PC-9 (cell line): ENCODE measurements around the gene NXPH2. TPM values are rescaled to one million over a fixed set of nuclear protein-coding genes. Genes with fewer than 3 reads are reported as not detected.

ENCODE experiments used
- BruUV-seq: library from RNA; stranded (reverse); fragments of 400-500 nt; replicated peaks from 2 replicates; lab custom pipeline; 2021; lab: Mats Ljungman, UMichigan
- CTCF ChIA-PET: fragments of 300-600 bp; sonication (Branson Sonifier 250); formaldehyde crosslinking; loops from one replicate; lab custom pipeline; 2022; ENCODE audit warnings: antibody characterized with exemption; lab: Charles Lee
- POLR2A ChIA-PET: fragments of 300-600 bp; sonication (Branson Sonifier 250); formaldehyde crosslinking; loops from one replicate; lab custom pipeline; 2022; ENCODE audit warnings: antibody characterized with exemption; ENCODE audit not compliant: unreplicated experiment; lab: Charles Lee
- DNase-seq, 2 experiments: peaks; one replicate each; pipeline versions ENCODE4 v3.0.0 to v3.0.0-alpha.2; 2015 to 2022; ENCODE audit warnings: mixed read lengths in 1 of 2
- H2AFZ ChIP-seq: fragments of 200-600 bp; sonication (generic); 2 replicates; pipeline ENCODE4 v1.8.1; 2017; ENCODE audit warnings: antibody characterized with exemption
- H3F3A ChIP-seq: fragments of 200-600 bp; sonication (generic); 2 replicates; pipeline ENCODE4 v1.8.1; 2017; ENCODE audit warnings: antibody characterized with exemption, mild to moderate bottlenecking, low read depth; ENCODE audit not compliant: insufficient read depth
- H3K27ac ChIP-seq: fragments of 200-600 bp; sonication (generic); 2 replicates; pipeline ENCODE4 v1.6.1; 2016; ENCODE audit warnings: mixed run types
- H3K27me3 ChIP-seq: fragments of 200-600 bp; sonication (generic); 2 replicates; pipeline ENCODE4 v1.6.1; 2016; ENCODE audit warnings: low read depth, mixed run types; ENCODE audit not compliant: insufficient read depth
- H3K36me3 ChIP-seq: fragments of 200-600 bp; sonication (generic); 2 replicates; pipeline ENCODE4 v1.6.1; 2016; ENCODE audit warnings: low read depth, mixed run types
- H3K4me1 ChIP-seq: fragments of 200-600 bp; sonication (generic); replicated peaks from 2 replicates; pipeline ENCODE4 v1.6.1; 2016; ENCODE audit warnings: mixed run types; ENCODE audit not compliant: insufficient read depth
- H3K4me2 ChIP-seq: fragments of 200-600 bp; sonication (generic); 2 replicates; pipeline ENCODE4 v1.6.1; 2017; ENCODE audit warnings: mixed run types
- H3K4me3 ChIP-seq: fragments of 200-600 bp; sonication (generic); 2 replicates; pipeline ENCODE4 v1.6.1; 2016; ENCODE audit warnings: mixed run types
- H3K79me2 ChIP-seq: fragments of 200-600 bp; sonication (generic); 2 replicates; pipeline ENCODE4 v1.6.1; 2017; ENCODE audit warnings: low read depth, mixed run types
- H3K9me2 ChIP-seq: fragments of 200-600 bp; sonication (generic); 2 replicates; pipeline ENCODE4 v1.8.1; 2017; ENCODE audit warnings: mild to moderate bottlenecking; ENCODE audit not compliant: insufficient read depth
- H3K9me3 ChIP-seq: fragments of 200-600 bp; sonication (generic); 2 replicates; pipeline ENCODE4 v1.8.1; 2016; ENCODE audit warnings: low read depth; ENCODE audit not compliant: insufficient read depth
- H4K20me1 ChIP-seq: fragments of 200-600 bp; sonication (generic); 2 replicates; pipeline ENCODE4 v1.8.1; 2017; ENCODE audit not compliant: insufficient read depth
- EZH2 ChIP-seq: fragments of 200-600 bp; sonication (generic); IDR thresholded peaks from 2 replicates; pipeline ENCODE4 v1.8.0; 2017; ENCODE audit warnings: antibody characterized with exemption, low read depth
- intact Hi-C: fragments of 100-400 bp; cut with micrococcal nuclease; formaldehyde crosslinking; loops from one replicate; pipeline ENCODE4 v1.10.0; 2022; ENCODE audit not compliant: unreplicated experiment
- total RNA-seq: library from RNA; stranded (reverse); gene quantifications from 2 replicates; pipeline ENCODE4 v1.2.3, GENCODE V29; 2021
- TF ChIP-seq, protein P1 (sequence below): fragments of 200-600 bp; sonication (generic); conservative IDR thresholded peaks from 2 replicates; pipeline ENCODE4 v1.6.1; 2017; ENCODE audit warnings: mixed run types, antibody characterized with exemption, mild to moderate bottlenecking, moderate library complexity

The NXPH2 gene
- total RNA-seq, 1 experiment from 2014 or later, result not detected

DNA sequence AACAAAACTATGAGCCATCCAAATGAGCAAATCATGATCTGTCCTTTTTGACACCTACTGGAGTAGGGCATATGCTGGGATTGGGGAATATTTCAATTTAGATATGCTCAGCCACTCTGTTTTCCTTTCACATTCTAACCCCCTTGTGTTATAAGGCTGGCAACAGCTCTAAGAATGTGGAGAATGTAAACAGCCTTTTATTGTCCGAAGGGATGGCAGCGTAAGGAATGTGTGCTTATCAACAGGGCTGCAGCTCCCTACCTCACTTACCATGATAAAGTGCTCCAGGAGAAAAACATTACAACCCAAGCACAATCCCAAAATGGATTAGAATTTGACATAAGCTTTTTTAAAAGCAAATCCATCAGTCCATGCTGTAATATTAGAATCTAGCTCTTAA is 2.2 kb downstream of the NXPH2 start:
- H3K36me3 ChIP-seq, result no peaks in the 10 kb centered on the region
- POLR2A ChIA-PET, result no interaction called here
- peak in 1 of 2 experiments; percentile 14 for DNase-seq
- no peak overlapping the region for H3K27ac ChIP-seq
- H4K20me1 ChIP-seq, result no peaks in the 10 kb centered on the region
- no peaks in the 10 kb centered on the region for H3K27me3 ChIP-seq
- H3K4me3 ChIP-seq, result no peak overlapping the region
- no peak overlapping the region for H2AFZ ChIP-seq
- peaks cover 4% of the 10 kb centered on the region; the same call in 1 of the 2 replicates for H3K9me2 ChIP-seq
- no peaks in the 10 kb centered on the region for H3K79me2 ChIP-seq
- intact Hi-C loops, result loop anchor here (1.0 to 2.0 kb wide), 2 partner anchors 26 to 861 kb away; no protein-coding TSS in a partner anchor
- no TSS peak for BruUV-seq
- TF ChIP-seq EZH2, result no peak
- TF ChIP-seq, protein P1, sequence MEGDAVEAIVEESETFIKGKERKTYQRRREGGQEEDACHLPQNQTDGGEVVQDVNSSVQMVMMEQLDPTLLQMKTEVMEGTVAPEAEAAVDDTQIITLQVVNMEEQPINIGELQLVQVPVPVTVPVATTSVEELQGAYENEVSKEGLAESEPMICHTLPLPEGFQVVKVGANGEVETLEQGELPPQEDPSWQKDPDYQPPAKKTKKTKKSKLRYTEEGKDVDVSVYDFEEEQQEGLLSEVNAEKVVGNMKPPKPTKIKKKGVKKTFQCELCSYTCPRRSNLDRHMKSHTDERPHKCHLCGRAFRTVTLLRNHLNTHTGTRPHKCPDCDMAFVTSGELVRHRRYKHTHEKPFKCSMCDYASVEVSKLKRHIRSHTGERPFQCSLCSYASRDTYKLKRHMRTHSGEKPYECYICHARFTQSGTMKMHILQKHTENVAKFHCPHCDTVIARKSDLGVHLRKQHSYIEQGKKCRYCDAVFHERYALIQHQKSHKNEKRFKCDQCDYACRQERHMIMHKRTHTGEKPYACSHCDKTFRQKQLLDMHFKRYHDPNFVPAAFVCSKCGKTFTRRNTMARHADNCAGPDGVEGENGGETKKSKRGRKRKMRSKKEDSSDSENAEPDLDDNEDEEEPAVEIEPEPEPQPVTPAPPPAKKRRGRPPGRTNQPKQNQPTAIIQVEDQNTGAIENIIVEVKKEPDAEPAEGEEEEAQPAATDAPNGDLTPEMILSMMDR, result no peak
- no peaks in the 10 kb centered on the region for H3K4me1 ChIP-seq
- no peaks in the 10 kb centered on the region for H3F3A ChIP-seq
- CTCF ChIA-PET, result no interaction called here
- H3K9me3 ChIP-seq, result 0 out of 2 replicates have a peak, but pooled peaks cover 3% of the 10 kb centered on the region
- H3K4me2 ChIP-seq, result no peak overlapping the region

DNA sequence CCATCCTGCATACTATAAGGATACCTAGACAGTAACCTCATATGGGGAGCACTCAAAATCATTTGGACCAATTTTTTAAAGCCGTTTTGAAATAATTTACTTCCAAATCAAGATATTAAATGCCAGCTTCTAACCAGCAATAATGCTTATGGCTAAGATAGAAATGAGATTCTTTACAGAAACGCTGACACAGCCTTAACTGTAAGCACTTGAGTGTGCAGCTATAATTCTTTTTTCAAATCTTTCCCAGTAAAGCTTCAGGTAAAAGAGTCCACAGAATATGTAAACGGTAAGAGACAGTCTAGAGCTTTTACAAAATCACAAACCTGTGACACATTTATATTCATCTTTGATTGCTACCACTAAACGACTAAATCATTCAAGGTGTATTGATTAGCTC is 4.5 kb downstream of the NXPH2 start:
- ChIA-PET POLR2A (no interaction called here), CTCF (no interaction called here)
- no peak for DNase-seq
- Histone ChIP-seq H3K36me3 (no peaks in the 10 kb centered on the region), H3K4me2 (no peak overlapping the region), H3K27ac (no peak overlapping the region), H3K9me3 (0 out of 2 replicates have a peak, but pooled peaks cover 3% of the 10 kb centered on the region), H3K79me2 (no peaks in the 10 kb centered on the region), H4K20me1 (no peaks in the 10 kb centered on the region), H2AFZ (no peak overlapping the region), H3K27me3 (no peaks in the 10 kb centered on the region), H3K9me2 (peaks cover 4% of the 10 kb centered on the region; the same call in 1 of the 2 replicates), H3K4me3 (no peak overlapping the region), H3F3A (no peaks in the 10 kb centered on the region), H3K4me1 (no peaks in the 10 kb centered on the region)
- no TSS peak for BruUV-seq
- intact Hi-C loops, result no loop called here
- TF ChIP-seq EZH2, result no peak
- TF ChIP-seq, protein P1, result no peak

DNA sequence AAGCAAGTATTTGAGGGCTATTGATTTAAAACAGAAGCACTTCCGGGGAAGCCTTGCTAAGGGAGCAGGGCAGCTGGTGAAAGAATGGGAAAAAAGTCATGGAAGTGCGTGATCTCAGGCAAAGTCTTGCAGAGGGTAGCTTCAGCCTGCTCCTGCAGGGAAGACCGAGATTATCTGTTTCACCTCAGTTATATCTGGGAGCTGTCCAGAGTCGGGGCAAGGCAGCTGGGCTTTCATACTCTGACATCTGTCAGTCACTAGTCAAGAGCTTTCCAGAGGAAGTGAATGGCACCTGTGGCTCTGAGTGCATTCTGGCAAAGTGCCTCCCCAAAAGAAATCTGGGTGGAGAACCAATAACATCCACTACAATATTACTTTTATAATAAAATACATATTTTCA is 8.7 kb downstream of the NXPH2 start:
- ChIA-PET CTCF (no interaction called here), POLR2A (no interaction called here)
- H4K20me1 ChIP-seq, result no peaks in the 10 kb centered on the region
- no peak overlapping the region for H2AFZ ChIP-seq
- no peaks in the 10 kb centered on the region for H3K4me1 ChIP-seq
- H3K9me2 ChIP-seq, result peaks cover 4% of the 10 kb centered on the region
- H3K36me3 ChIP-seq, result no peaks in the 10 kb centered on the region
- no peaks in the 10 kb centered on the region for H3F3A ChIP-seq
- no TSS peak for BruUV-seq
- no peak overlapping the region for H3K4me3 ChIP-seq
- intact Hi-C loops, result no loop called here
- no peaks in the 10 kb centered on the region for H3K27me3 ChIP-seq
- no peak overlapping the region for H3K27ac ChIP-seq
- no peak for TF ChIP-seq EZH2
- TF ChIP-seq, protein P1, result no peak
- no peaks in the 10 kb centered on the region for H3K79me2 ChIP-seq
- no peaks in the 10 kb centered on the region for H3K9me3 ChIP-seq
- no peak overlapping the region for H3K4me2 ChIP-seq
- no peak for DNase-seq
